Measurements from ENCODE around the gene NEDD4L.

DNA sequence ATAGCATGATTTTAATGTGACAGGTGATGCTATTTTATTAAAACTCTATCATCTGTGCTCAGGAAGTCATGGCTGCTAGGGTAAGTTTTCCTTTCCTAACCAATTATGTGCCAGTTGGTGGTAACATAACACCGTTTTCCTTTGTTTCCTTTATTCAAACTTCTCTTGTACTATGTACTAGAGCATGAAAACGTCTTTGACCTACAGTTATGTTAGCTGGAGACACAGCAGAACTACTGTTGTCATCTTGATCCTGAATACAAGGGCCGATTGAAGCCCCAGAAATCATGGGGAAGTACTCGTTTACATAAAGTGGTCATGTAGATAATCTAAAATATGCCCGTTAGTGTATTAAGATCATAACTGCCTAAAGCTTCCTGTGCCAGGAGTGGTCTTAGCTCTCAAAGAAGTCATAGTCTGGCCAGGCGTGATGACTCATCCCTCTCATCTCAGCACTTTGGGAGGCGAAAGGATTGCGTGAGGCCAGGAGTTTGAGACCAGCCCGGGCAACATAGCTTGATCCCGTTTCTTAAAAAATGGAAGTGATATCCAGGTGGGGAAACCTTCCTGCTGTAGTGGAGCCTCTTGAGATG is 20.5 kb downstream of the NEDD4L start:
- TF ChIP-seq POLR2AphosphoS5 (IDR thresholded peaks at IDR 0.05; ENCODE audit: low read depth, low read length): no peak
- TF ChIP-seq, protein P1, sequence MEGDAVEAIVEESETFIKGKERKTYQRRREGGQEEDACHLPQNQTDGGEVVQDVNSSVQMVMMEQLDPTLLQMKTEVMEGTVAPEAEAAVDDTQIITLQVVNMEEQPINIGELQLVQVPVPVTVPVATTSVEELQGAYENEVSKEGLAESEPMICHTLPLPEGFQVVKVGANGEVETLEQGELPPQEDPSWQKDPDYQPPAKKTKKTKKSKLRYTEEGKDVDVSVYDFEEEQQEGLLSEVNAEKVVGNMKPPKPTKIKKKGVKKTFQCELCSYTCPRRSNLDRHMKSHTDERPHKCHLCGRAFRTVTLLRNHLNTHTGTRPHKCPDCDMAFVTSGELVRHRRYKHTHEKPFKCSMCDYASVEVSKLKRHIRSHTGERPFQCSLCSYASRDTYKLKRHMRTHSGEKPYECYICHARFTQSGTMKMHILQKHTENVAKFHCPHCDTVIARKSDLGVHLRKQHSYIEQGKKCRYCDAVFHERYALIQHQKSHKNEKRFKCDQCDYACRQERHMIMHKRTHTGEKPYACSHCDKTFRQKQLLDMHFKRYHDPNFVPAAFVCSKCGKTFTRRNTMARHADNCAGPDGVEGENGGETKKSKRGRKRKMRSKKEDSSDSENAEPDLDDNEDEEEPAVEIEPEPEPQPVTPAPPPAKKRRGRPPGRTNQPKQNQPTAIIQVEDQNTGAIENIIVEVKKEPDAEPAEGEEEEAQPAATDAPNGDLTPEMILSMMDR (IDR thresholded peaks at IDR 0.05): no peak
- TF ChIP-seq, protein P2, sequence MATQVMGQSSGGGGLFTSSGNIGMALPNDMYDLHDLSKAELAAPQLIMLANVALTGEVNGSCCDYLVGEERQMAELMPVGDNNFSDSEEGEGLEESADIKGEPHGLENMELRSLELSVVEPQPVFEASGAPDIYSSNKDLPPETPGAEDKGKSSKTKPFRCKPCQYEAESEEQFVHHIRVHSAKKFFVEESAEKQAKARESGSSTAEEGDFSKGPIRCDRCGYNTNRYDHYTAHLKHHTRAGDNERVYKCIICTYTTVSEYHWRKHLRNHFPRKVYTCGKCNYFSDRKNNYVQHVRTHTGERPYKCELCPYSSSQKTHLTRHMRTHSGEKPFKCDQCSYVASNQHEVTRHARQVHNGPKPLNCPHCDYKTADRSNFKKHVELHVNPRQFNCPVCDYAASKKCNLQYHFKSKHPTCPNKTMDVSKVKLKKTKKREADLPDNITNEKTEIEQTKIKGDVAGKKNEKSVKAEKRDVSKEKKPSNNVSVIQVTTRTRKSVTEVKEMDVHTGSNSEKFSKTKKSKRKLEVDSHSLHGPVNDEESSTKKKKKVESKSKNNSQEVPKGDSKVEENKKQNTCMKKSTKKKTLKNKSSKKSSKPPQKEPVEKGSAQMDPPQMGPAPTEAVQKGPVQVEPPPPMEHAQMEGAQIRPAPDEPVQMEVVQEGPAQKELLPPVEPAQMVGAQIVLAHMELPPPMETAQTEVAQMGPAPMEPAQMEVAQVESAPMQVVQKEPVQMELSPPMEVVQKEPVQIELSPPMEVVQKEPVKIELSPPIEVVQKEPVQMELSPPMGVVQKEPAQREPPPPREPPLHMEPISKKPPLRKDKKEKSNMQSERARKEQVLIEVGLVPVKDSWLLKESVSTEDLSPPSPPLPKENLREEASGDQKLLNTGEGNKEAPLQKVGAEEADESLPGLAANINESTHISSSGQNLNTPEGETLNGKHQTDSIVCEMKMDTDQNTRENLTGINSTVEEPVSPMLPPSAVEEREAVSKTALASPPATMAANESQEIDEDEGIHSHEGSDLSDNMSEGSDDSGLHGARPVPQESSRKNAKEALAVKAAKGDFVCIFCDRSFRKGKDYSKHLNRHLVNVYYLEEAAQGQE (IDR thresholded peaks at IDR 0.05; ENCODE audit: insufficient read depth in 1 of 2, low read depth in 2 of 2, low read length in 1 of 2): no peak
- no peak for TF ChIP-seq SIN3A (IDR thresholded peaks at IDR 0.05; ENCODE audit: borderline replicate concordance, insufficient read depth, low read depth, low read length)
